Stimulated activated CD8-positive, alpha-beta memory T cell treated with anti-CD3 and anti-CD28 coated beads, Interleukin-7, amount 100 ng/mL, for 1 hour (primary cell): Measurements from ENCODE around the gene UBR4.

ENCODE experiments used
- DNase-seq, 2 donors: peaks; one replicate each; pipeline ENCODE4 v3.0.0-alpha.2; 2020; ENCODE audit warnings: low read depth in 2 of 2

The UBR4 gene

DNA sequence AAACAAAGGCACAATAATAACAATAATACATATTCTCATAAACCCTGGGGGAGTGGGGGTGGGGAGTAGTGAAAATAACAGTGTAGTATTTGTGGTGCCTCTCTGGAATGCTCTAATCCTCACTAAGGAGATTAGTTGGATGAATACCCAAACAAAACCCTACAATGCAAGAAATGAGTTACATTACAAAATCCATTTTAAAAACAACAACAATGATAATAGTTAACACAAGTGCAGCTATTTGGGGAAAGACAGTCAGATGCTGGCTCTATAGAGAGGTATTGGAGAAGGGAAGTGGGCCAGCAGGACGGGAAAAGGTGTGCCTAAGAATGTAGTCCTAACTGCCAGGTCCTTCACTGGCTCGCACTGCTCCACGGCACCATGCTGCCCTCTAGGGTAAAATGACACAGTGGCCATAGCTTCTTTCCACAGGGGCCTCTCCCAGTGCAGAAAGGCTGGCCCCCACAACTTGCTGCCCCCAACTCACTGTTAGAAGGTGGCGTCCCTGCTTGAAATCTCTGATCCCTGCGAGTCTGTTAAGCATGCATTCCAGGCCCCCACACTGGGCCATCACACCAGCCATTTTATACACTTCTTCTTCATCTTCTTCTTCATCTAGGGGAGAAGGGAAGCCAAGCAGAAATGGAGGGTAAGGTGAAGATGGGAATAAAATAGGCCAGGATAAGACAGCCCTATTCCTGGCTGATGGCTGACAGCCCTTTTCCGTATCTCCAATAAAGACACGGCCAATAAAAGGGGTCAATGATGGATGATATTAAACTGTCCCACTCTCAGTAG, 113.8 kb downstream of the UBR4 start:
- no peak for DNase-seq

DNA sequence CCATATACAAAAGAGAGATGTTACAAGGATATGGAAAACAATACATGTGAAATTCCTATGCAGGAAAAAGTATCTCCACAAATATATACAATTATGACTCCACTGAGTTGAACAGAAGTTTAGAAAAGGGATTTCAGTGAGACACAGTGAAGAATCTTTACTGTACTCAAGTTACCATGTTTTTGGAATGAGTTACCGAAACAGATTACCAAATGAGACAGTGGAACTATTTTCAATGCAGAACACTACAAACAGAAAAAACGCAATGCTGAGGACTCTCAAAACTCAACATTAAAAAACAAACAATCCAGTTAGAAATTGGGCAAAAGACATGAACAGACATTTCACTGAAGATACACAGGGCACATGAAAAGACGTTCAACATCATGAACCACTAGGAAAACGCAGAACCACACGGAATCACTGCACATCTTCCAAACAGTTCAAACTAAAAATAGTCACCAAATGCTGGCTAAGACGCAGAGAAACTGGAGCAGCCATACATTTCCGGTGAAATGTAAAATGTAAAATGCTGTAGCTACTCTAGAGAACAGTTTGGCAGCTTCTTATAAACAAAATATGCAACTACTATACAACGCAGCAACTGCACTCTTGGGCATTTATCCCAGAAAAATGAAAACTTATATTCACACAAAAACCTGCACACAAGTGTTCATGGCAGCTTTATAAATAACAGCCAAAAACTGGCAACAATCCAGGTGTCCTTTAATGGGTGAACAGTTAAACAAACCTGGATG, 118.7 kb downstream of the UBR4 start:
- no peak for DNase-seq

DNA sequence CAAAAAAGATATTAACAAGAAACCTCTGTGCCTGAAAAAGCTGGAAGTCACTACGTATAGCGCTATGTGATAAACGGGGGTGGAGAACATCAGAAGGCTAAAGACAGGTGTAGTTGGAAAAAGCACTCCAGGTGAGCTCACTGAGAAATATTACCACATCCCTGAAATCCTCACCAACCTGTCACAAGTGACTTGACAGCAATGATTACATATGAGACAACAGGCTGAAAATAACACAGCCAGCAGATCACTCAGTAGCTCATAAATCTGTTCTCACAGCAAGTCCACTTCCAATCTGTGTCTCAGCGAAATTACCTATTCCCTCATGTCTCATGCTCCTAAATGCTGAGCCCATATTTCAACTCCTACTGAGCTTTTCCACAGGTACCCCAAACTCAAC, 120.5 kb downstream of the UBR4 start:
- DNase-seq = no peak

DNA sequence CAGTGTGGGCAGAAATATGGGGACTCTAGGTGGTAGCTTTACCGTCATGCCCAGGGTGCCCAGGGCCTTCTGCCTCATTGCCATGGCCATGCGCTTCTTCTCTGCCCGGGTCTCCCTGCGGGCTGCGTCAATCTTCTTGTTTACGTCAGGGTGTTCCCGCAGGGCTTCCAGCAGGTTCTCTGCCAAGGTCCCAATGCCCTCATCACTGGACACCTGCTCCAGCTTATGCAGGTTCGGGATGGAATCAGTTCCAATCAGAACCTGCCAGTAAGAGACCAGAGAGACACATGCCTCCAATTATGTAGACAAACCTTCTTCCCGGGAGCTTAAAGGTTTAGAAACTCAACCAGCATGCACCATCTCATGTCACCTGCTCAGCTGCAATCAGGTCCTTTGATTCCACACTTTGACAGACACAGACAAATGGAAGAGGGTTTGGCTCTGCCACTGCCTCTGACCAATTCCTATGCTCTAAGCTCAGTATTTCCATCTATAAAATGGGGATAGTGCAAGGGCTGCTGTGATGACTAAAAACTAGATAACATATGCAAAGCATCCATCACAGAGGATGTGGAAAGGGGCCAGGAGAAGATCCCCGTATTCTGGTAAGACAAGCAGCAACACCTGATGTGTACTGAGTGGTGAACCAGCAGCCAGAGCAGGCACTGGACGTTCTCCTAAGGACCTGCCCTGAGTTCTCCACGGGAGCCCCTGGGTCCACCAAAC, 121.2 kb downstream of the UBR4 start:
- no peak for DNase-seq

DNA sequence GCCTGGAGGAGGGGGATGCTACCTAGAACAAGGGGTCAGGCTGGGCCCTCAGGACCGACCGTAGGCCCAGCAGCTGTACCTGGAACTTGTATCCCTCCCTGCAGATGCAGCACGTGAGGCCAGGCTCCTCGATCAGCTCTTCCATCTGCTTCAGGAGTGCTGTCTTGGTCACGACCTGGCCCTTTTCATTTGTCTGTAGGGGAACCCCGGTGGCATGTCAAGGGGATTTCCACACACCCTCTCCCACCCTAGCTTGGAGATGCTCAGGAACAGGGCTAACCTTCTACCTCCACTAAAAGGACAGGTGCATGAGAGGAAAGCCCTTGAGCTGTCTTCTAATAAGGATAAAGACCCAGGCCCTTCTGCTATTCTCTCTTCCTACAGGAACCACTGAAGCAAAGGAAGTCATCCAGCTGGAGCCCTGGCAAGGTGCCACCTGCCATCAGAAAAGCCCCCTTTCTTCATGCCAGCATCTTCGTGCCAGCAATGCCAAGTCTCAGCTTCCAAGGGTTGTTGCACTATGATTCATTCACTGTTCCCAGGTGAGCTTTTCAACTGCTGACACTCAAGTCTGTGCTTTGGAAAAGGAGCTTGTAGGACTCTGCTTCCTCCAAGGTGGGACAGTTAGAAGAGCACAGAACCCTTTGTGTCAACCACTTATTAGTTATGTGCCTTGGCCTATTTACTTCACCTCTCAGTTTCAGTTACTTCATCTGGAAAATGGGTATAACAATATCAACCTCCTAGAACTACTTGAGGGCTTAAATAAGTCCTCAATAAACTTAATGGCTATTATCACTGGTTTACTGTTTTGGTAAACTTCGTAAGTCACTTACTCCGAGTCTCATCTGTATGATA, 122.1 kb downstream of the UBR4 start:
- DNase-seq = no peak

DNA sequence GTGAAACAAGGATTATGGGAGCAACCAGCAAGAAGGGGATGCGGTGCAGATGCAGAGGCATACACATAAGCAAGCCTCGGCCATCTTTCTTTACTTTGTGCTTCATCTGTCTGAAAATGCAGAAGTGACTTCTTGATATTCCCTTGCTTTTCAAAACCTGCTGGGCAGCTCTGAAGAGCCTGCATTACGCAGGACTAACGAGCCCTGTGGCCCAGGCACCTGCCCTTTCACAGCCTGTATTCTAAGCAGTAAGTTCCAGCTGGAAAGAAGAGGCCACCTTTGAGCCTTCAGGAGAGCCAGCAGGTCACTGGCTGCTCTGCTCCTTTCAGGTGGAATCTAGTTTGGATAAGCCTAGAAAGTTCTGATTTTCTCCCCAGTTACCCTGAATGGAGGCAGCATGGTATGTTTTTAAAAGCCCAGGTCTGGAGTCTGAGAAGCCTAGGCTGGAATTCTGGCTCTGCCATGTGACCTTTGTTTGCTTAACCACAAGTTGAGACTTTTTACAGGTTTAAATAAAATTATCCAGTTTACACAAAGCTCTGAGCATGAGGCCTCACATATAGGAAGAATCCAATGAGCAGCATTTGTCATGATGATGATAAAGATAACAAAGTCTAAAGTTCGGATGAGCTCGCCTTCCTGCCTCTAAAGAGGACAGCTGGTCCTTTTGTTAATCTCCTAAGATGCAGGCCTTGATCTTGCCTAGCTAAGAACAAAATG, 122.9 kb downstream of the UBR4 start:
- DNase-seq = no peak

DNA sequence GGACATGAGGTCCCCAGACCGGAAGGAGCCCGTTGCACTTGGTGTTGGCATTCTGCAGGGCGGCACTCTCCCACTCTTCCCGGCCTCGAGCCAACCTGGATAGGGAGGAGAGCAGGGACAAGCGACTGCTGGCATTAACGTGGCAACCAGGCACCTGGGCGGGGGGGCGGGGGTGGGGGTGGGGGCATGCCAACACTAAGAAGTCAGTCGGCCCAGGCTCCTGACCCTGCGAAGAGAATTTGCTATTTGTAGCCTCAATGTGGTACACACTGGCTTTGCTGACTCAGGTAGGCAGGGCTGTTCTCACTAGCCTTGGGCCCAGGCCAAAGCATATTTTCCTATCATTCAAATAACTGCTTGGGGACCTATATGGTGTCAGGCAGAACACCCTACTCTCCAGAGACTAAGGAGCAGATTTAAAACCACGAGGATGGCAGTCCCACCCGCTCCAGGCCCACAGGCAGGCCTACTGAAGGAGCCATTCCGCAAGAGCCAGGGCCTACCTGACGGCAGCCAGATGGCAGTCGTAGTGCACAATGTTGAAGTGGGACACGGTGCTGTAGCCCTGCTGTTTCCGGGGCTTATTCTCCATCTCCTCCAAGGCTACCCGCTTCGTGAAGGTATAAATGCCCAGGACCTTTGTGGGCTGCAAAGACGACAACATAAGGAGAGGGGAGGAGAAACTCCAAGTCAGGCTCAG, 123.7 kb downstream of the UBR4 start:
- DNase-seq = no peak

DNA sequence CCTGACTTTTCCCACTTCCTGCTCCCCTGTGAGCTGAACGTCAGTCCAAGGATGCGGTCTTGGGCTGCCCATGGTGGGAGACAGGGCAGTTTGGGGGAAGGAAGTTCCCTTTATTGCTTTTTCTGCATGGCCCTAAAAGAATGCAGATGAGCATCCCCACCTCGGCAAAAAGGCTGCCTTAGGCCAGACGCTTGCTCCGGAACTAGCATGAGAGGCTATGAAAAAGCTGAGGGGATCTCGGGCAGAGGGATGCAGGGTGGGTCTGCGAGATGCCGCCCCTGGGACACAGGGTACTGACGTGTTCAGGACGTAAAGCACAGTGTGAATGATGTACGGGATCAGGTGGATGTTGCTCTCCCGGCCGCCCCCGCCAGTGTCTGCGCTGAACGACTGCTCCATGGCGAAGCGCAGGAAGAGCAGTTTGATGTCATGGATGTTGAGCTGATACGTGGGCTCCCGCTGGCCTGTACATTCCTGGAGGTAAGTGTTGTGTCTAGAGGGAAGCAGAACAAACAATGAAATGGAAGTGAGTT, 125.8 kb downstream of the UBR4 start:
- no peak for DNase-seq

DNA sequence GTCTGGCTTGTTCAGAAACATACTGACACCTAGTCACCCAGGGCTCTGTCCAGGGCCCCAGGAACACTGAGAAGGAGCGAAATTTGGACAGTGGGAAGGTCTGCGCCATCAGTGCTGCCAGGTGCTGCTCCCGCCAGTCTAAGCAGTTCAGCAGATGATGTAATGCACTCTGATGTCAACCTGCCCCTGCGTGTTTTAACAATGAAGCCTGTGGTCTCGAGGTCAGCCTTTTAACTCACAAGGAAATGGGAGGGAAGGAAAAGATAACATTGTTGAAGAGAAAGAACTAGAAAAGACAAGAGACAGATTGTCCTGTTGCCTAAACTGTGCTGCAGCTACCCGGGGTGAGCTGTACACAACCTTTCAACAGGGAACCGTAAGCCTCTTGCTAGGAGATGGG, 127.0 kb downstream of the UBR4 start:
- no peak for DNase-seq

DNA sequence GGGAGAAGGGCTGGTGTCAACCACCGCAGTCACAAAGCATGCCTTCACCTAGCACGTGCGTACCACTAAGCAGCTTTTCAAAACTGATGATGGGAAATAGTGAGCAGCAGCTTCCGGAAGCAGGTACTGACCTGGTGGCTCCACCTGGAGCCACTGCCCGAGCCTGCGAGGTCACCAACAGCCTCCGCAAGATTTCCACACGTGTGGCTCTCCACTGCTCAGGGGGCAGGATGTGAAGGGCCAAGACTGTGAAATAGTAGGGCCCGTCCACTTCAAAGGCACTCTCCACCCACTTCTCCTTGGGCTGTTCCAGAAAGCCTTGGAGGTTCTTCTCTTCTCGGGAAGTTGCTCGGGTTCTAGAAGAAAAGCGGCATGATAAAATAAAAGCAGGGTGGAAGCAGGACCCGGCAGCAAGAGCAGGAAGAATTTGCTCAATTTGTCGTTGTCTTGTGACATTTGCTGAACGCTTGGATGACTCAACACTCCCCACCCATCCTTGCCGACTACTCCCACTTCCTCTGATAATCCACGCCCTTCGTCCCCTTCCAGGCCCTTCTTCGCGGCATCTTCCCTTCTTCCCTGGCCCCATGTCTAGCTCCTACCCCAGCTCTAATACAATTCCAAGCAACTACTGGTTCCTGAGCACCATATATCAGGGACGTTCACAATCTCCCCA, 128.7 kb downstream of the UBR4 start:
- DNase-seq = no peak

DNA sequence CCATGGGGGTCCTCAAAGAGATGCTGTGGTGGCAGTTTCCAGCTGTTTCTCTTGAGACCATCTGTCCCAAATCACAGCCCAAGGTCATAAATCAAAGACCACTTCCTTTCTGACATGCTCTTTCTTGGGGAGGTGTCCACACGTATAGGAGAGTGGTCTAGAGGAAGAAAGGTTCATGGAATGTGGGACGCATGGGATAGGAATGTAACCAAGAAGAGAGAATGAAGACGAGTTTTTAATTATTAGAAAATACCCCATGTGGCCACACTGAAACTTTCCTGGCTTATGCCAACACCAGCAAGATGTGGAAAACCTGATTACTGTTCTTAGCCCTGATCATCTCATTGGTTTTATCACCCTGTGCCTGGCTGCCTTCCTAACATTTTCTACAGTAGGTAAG, 129.3 kb downstream of the UBR4 start:
- DNase-seq = no peak

DNA sequence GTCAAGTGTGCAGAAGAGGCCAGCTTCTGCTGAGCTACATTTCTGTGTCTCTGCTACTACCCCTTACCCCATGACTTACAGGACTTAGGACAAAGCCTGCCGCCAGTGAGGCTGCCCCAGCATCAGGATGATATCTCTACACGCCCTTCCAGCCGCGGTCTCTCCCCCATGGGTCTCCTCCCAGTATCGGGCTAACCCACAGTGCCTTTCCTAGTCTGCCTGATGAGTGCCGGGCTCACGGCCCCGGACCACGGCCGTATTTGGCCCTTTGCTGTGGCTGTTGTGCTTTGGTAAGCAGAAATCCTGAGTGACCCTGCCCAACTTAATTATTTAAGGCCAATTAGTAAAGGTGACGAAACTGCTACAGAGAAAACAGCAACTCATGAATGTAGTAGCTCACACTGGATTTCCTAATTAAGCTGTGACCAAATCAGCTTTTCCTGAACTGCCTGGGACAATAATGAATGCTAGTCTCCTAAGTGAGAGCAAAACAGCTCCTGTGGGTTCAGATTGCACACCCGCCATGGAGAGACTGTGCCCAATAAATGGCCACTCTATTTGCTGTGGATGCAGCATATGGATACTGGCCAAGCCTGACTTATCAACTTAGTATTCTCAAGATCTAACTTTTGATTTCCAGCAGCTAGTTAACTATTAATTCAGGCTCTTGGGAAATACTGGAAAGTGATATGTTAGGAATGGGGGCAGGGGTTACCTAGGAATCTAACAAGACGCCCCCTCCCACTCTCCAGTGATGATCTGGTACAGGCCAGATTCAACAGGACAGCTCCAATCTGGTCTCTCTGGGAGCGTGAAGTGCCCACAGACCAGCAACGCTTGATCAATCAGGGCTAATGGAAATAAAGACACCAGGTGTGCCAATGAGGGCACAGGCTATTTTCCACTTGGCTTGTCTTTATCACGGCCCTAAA, 130.3 kb downstream of the UBR4 start:
- DNase-seq = no peak

DNA sequence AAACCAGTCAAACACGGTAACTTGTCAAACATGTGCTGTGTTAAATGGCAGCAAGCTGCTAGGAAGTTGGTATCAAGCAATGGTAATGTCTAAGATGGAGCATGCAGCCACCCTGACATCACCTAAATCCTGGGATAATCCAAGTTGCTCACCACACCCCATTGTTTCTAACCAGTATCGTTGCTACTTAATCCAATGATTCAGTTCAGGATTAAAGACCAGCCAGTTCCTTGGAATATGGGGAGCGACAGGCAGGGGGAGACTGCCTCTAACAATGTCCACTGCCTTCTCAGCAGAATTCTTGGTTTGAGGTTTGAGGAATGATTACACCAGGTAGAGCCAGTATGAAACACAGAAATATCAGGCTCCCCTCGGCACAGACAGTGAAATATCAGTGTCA, 131.5 kb downstream of the UBR4 start:
- no peak for DNase-seq

DNA sequence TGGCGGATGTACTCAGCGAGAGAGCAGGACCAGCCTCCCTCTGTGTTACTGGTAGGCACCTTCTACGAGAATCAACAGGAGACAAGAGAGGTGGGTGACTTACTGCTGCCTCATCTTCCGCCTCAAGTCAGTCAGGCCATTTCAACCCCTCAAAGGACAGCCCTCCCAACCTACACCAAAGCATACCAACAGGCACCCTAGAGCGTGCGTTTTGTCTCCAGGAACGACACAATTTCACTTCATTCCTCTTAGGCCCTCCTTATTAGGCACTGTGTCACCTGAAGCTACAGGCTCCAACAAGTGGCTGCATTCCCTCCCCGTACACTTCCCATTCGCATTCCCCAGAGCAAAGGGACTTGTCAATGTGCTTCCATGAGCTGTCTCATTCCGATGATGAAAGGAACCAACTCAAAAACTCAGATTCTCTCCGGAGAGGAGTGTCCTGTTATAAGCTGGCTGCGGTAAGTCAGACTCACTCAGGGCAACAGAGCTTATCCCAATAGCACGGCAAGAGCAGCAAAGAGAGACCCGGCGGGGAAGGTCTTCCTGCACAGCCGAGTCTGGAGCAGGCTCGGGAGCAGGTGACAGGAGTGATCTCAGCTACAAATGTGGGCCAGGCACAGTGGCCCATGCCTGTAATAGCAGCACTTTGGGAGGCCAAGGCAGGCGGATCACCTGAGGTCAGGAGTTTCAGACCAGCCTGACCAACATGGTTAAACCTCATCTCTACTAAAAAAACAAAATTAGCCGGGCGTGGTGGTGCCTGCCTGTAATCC, 133.0 kb downstream of the UBR4 start:
- no peak for DNase-seq

DNA sequence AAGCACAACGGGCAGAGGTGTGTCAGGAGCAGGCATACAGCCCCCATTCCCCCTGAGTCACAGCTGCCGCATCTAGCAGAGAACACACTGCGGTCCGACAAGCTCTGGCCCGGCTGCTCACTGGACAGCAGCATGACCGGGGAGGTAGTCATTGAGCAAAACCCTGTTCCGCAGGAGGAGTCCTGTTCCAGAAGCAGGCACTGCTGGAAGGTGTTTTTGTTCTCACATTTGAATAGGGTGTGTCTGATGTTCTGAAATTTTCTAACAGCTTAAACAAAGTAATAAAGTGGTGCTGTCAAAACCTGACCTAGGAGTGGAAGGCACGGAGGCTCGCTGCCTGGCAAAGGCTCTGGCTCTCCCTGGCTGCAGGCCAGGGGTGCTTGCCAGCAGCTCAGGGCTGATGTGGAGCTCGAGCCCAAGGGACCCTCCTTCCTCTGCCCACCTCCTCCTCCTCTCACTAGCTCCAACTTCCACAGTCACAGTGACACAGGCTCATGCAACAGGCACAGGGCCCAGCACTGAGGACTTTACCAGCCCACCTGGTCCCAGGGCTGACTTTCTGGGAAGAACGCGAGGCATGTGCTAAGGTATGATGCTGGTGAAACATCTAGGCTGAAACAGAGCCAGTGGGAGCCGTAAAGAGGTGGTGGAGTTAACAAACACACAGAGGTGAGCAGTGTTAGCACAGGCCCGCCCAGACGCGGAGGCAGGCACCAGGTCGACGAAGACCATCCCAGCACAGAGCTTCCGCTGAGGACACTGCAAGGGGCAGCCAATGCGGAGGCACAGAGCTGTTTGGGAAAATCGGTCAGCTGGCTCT, 135.0 kb downstream of the UBR4 start:
- no peak for DNase-seq

DNA sequence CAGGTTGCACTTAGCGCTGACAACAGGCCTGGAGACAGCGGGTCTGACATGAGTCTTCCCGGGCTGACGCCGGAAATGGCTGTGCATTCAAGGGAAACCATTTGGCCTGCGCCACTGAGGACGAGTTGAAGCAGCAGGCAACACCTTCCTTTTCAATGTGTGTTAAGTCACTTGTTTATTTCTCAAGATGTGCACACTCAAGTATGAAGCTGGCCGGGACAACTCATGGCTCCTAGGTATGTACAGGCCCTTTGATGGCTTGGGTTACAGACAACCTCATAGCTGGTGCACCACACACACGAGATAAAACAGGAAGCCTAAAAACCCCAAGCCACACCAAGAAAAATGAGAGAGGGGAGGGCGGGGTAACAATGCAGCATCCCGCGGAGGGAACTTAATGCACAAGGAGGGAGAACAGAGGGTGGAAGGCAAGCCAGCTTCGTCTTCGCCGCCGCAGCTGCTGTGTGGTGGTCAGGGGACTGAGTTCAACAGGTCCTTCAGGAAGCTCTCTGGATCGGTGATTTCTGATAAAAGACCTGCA, 135.6 kb downstream of the UBR4 start:
- peak; percentile 9 to 15 for DNase-seq
